HCT116 (cell line): Measurements from ENCODE around the gene ACTG2. TPM values are rescaled to one million over a fixed set of nuclear protein-coding genes. Genes with fewer than 3 reads are reported as not detected.
A peak's percentile ranks its signal among the peaks of the same experiment; 100 is the strongest.

Experiments
- ATAC-seq: fragments of 200-7000 bp; cut with Tn5 transposase; 2 replicates; pipeline ENCODE4 v1.9.1; 2020; ENCODE audit warnings: mild to moderate bottlenecking, moderate library complexity
- BruUV-seq: library from RNA; stranded (reverse); fragments of 400-500 nt; replicated peaks from 2 replicates; lab custom pipeline; 2021; lab: Mats Ljungman, UMichigan
- CTCF ChIA-PET: fragments of 300-600 bp; sonication (Branson Sonifier 250); formaldehyde crosslinking; loops from one replicate; lab custom pipeline; 2021; ENCODE audit warnings: antibody characterized with exemption; lab: Charles Lee
- POLR2A ChIA-PET: fragments of 300-600, 350-600 bp; sonication (Branson Sonifier 250); formaldehyde crosslinking; loops from one replicate; lab custom pipeline; 2021; ENCODE audit warnings: antibody characterized with exemption; lab: Charles Lee
- RAD21 ChIA-PET, 2 experiments: fragments of 300-600 bp; sonication (Branson Sonifier 250); formaldehyde crosslinking; loops; one replicate each; lab custom pipeline; 2023; ENCODE audit warnings: low total read pairs in 2 of 2; ENCODE audit not compliant: uncharacterized antibody in 2 of 2, unreplicated experiment in 2 of 2, low non-redundant PET in 1 of 2; lab: Charles Lee
- DNase-seq: peaks from one replicate; pipeline ENCODE4 v3.0.0-alpha.2; 2010; ENCODE audit warnings: low read depth, low spot score
- H2AFZ ChIP-seq: fragments of 200-600 bp; shearing (Covaris generic), sonication (generic); 2 replicates; pipeline ENCODE4 v1.6.1; 2017; ENCODE audit warnings: low read depth, mixed run types, mixed read lengths, antibody characterized with exemption, low read length; ENCODE audit not compliant: poor library complexity, severe bottlenecking
- H3K27ac ChIP-seq: 2 replicates; pipeline ENCODE4 v1.5.1; 2012; ENCODE audit warnings: low read depth, low read length
- H3K27me3 ChIP-seq: fragments of 200-600 bp; sonication (generic); 2 replicates; pipeline ENCODE4 v1.6.1; 2016; ENCODE audit warnings: mixed run types, low read length, mixed read lengths; ENCODE audit not compliant: insufficient read depth
- H3K36me3 ChIP-seq, 2 experiments: fragments of 200-500 bp in 1 of 2; fragments of 200-600 bp in 1 of 2; sonication (Bioruptor generic) in 1 of 2; sonication (generic) in 1 of 2; 2 replicates each; pipeline versions ENCODE4 v1.5.1 to v1.6.1; 2014 to 2016; ENCODE audit warnings: low read length in 2 of 2, inconsistent platforms in 1 of 2, mixed read lengths in 1 of 2, mixed run types in 1 of 2; ENCODE audit not compliant: insufficient read depth in 2 of 2, control insufficient read depth in 1 of 2
- H3K4me1 ChIP-seq, 2 experiments: fragments of 200-600 bp in 1 of 2; sonication (generic) in 1 of 2; 2 replicates each; pipeline versions ENCODE4 v1.5.1 to v1.6.1; 2012 to 2017; ENCODE audit warnings: low read length in 2 of 2, inconsistent platforms in 1 of 2, mild to moderate bottlenecking in 1 of 2, mixed read lengths in 1 of 2, mixed run types in 1 of 2, moderate library complexity in 1 of 2; ENCODE audit not compliant: insufficient read depth in 2 of 2, control insufficient read depth in 1 of 2
- H3K4me2 ChIP-seq: fragments of 200-600 bp; sonication (generic); 2 replicates; pipeline ENCODE4 v1.6.1; 2017; ENCODE audit warnings: mixed run types, low read length, mixed read lengths
- H3K4me3 ChIP-seq, 2 experiments: fragments of 200-600 bp in 1 of 2; sonication (generic) in 1 of 2; replicated peaks in 1 of 2; 2 replicates each; pipeline ENCODE4 v1.5.1; 2011 to 2016; ENCODE audit warnings: low read length in 2 of 2, control low read depth in 1 of 2, low read depth in 1 of 2, mild to moderate bottlenecking in 1 of 2, mixed read lengths in 1 of 2, mixed run types in 1 of 2
- H3K79me2 ChIP-seq: fragments of 200-600 bp; sonication (generic); 2 replicates; pipeline ENCODE4 v1.6.1; 2017; ENCODE audit warnings: mild to moderate bottlenecking, mixed run types, low read length, moderate library complexity, mixed read lengths; ENCODE audit not compliant: insufficient read depth
- H3K9ac ChIP-seq: fragments of 200-600 bp; sonication (generic); 2 replicates; pipeline ENCODE4 v1.6.1; 2016; ENCODE audit warnings: low read length, mixed read lengths
- H3K9me2 ChIP-seq: fragments of 200-600 bp; sonication (generic), shearing (Covaris generic); 2 replicates; pipeline ENCODE4 v1.6.1; 2017; ENCODE audit warnings: mixed run types, mild to moderate bottlenecking, moderate library complexity; ENCODE audit not compliant: insufficient read depth
- H3K9me3 ChIP-seq, 2 experiments: fragments of 200-500 bp in 1 of 2; fragments of 200-600 bp in 1 of 2; sonication (Bioruptor generic) in 1 of 2; sonication (generic) in 1 of 2; 2 replicates each; pipeline ENCODE4 v1.6.1; 2014 to 2017; ENCODE audit warnings: low read length in 2 of 2, mixed read lengths in 2 of 2, inconsistent platforms in 1 of 2, low read depth in 1 of 2, mild to moderate bottlenecking in 1 of 2, mixed run types in 1 of 2, moderate library complexity in 1 of 2; ENCODE audit not compliant: control insufficient read depth in 1 of 2, insufficient read depth in 1 of 2
- H4K20me1 ChIP-seq: fragments of 200-600 bp; sonication (generic), shearing (Covaris generic); 2 replicates; pipeline ENCODE4 v1.6.1; 2017; ENCODE audit warnings: mixed run types, mild to moderate bottlenecking, moderate library complexity; ENCODE audit not compliant: insufficient read depth
- EGR1 ChIP-seq: IDR thresholded peaks from 2 replicates; pipeline ENCODE4 v1.6.1; 2012; ENCODE audit warnings: low read depth
- ELF1 ChIP-seq: IDR thresholded peaks from 2 replicates; pipeline ENCODE4 v1.6.1; 2012; ENCODE audit warnings: low read depth, borderline replicate concordance
- FOSL1 ChIP-seq: IDR thresholded peaks from 2 replicates; pipeline ENCODE4 v1.6.1; 2012; ENCODE audit warnings: low read depth
- JUND ChIP-seq: IDR thresholded peaks from 2 replicates; pipeline ENCODE4 v1.6.1; 2012
- POLR2AphosphoS5 ChIP-seq: IDR thresholded peaks from 2 replicates; pipeline ENCODE4 v1.6.1; 2011; ENCODE audit warnings: mild to moderate bottlenecking, low read depth, low read length, moderate library complexity
- RAD21 ChIP-seq: IDR thresholded peaks from 2 replicates; pipeline ENCODE4 v1.6.1; 2012; ENCODE audit warnings: low read depth, mild to moderate bottlenecking
- SP1 ChIP-seq: IDR thresholded peaks from 2 replicates; pipeline ENCODE4 v1.6.1; 2012; ENCODE audit warnings: low read depth
- ZBTB33 ChIP-seq: IDR thresholded peaks from 2 replicates; pipeline ENCODE4 v1.6.1; 2011; ENCODE audit warnings: mild to moderate bottlenecking, low read length, moderate library complexity; ENCODE audit not compliant: insufficient replicate concordance; ENCODE audit errors: extremely low read depth
- ZNF274 ChIP-seq: fragments of 200-500 bp; sonication (Bioruptor generic); IDR thresholded peaks from 2 replicates; pipeline ENCODE4 v1.6.1; 2014; ENCODE audit warnings: mild to moderate bottlenecking, low read depth, low read length, inconsistent platforms
- intact Hi-C: fragments of 100-400 bp; cut with micrococcal nuclease; formaldehyde crosslinking; loops from 2 replicates; pipeline ENCODE4 v1.10.0; 2022
- total RNA-seq: library from RNA; stranded (reverse); gene quantifications from one replicate; pipeline ENCODE4 v1.2.1, GENCODE V29; 2021; ENCODE audit not compliant: unreplicated experiment
- TF ChIP-seq, protein P1 (sequence below), 3 experiments: fragments of 200-600 bp in 1 of 3; sonication (generic) in 1 of 3; IDR thresholded peaks in 2 of 3; conservative IDR thresholded peaks in 1 of 3; 2 replicates each; pipeline ENCODE4 v1.5.1; 2012 to 2017; ENCODE audit warnings: low read depth in 2 of 3, low read length in 2 of 3, antibody characterized with exemption in 1 of 3, borderline replicate concordance in 1 of 3, control low read depth in 1 of 3, mild to moderate bottlenecking in 1 of 3, mixed read lengths in 1 of 3, mixed run types in 1 of 3, moderate library complexity in 1 of 3; ENCODE audit not compliant: insufficient read depth in 1 of 3
- TF ChIP-seq, protein P2 (sequence below): IDR thresholded peaks from 2 replicates; pipeline ENCODE4 v1.6.1; 2012

ACTG2 gene
- total RNA-seq, 1 experiment from 2014 or later, result 0.89 TPM

- H3K9me3 ChIP-seq, result no peaks in the 10 kb centered on the region
- ChIA-PET RAD21 (interaction anchor here (0.6 to 1.6 kb wide), 3 partner anchors 99 to 230 kb away, joined by 3 to 5 read pairs (median 3); no protein-coding TSS in a partner anchor), CTCF (interaction anchor here (0.9 to 1.5 kb wide), 5 partner anchors 9 to 231 kb away, joined by 3 to 6 read pairs (median 4); no protein-coding TSS in a partner anchor), POLR2A (interaction anchor here (1.0 to 1.5 kb wide), 4 partner anchors 9 to 92 kb away, joined by 3 to 5 read pairs (median 4); partner anchors contain the start of gene STAMBP)
- BruUV-seq, result no TSS peak
- H3K4me2 ChIP-seq, result peak overlapping the region; percentile 44
- intact Hi-C loops, result no loop called here
- ATAC-seq (peak; percentile 93), DNase-seq (peak; percentile 32)
- H4K20me1 ChIP-seq, result no peaks in the 10 kb centered on the region
- no peak overlapping the region for H3K27ac ChIP-seq
- no peaks in the 10 kb centered on the region for H3K9me2 ChIP-seq
- no peaks in the 10 kb centered on the region for H3K27me3 ChIP-seq
- no peaks in the 10 kb centered on the region for H3K36me3 ChIP-seq
- TF ChIP-seq RAD21, result peak; percentile 59
- TF ChIP-seq, protein P1, sequence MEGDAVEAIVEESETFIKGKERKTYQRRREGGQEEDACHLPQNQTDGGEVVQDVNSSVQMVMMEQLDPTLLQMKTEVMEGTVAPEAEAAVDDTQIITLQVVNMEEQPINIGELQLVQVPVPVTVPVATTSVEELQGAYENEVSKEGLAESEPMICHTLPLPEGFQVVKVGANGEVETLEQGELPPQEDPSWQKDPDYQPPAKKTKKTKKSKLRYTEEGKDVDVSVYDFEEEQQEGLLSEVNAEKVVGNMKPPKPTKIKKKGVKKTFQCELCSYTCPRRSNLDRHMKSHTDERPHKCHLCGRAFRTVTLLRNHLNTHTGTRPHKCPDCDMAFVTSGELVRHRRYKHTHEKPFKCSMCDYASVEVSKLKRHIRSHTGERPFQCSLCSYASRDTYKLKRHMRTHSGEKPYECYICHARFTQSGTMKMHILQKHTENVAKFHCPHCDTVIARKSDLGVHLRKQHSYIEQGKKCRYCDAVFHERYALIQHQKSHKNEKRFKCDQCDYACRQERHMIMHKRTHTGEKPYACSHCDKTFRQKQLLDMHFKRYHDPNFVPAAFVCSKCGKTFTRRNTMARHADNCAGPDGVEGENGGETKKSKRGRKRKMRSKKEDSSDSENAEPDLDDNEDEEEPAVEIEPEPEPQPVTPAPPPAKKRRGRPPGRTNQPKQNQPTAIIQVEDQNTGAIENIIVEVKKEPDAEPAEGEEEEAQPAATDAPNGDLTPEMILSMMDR (IDR thresholded peaks at IDR 0.05 in 2 of 3, conservative IDR thresholded peaks at IDR 0.05 in 1 of 3; ENCODE audit: borderline replicate concordance in 1 of 3, insufficient read depth in 1 of 3, low read depth in 2 of 3, low read length in 2 of 3), result peak; percentile 27 to 58 (median 51); a peak in 4 of 6 replicates
- no peak for TF ChIP-seq SP1
- no peak for TF ChIP-seq JUND
- TF ChIP-seq ELF1, result no peak
- TF ChIP-seq FOSL1, result no peak
- no peak for TF ChIP-seq ZBTB33
- 0 out of 2 replicates have a peak, but pooled peaks have one; percentile 22 for TF ChIP-seq EGR1
- no peak for TF ChIP-seq POLR2AphosphoS5
- TF ChIP-seq, protein P2, sequence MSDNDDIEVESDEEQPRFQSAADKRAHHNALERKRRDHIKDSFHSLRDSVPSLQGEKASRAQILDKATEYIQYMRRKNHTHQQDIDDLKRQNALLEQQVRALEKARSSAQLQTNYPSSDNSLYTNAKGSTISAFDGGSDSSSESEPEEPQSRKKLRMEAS, result no peak
- TF ChIP-seq ZNF274, result no peak
- H3K79me2 ChIP-seq, result no peaks in the 10 kb centered on the region
- no peak overlapping the region for H3K4me3 ChIP-seq
- H2AFZ ChIP-seq, result peak overlapping the region; percentile 75
- H3K4me1 ChIP-seq, result peaks cover 5 to 18% of the 10 kb centered on the region in 2 experiments; a peak in 3 of 4 replicates
- no peak overlapping the region for H3K9ac ChIP-seq
Observed at GRCh38 chr2:73920577-73921545, 28.1 kb downstream of the ACTG2 start.
